H1 (cell line): ENCODE results near the gene IRF2BP2. TPM values are rescaled to one million over a fixed set of nuclear protein-coding genes. Genes with fewer than 3 reads are reported as not detected.

Source experiments
- CTCF ChIA-PET: fragments of 300-600 bp; sonication (Branson Sonifier 250); formaldehyde crosslinking; loops from one replicate; lab custom pipeline; 2021; ENCODE audit not compliant: partially characterized antibody; lab: Charles Lee
- POLR2A ChIA-PET: fragments of 300-600 bp; sonication (Branson Sonifier 250); formaldehyde crosslinking; loops from one replicate; lab custom pipeline; 2021; ENCODE audit warnings: inconsistent platforms; ENCODE audit not compliant: partially characterized antibody; lab: Charles Lee
- DNase-seq, 2 experiments: peaks; one replicate each; pipeline versions ENCODE4 v3.0.0 to v3.0.0-alpha.2; 2010 to 2022; ENCODE audit warnings: low spot score in 2 of 2, low read depth in 1 of 2, mixed read lengths in 1 of 2
- FAIRE-seq: peaks from 2 replicates; lab custom pipeline; 2011; peaks lifted over from hg19 to GRCh38; lab: Jason Lieb, UNC
- H2AFZ ChIP-seq: 2 replicates; pipeline ENCODE4 v1.8.1; 2012; ENCODE audit warnings: low read length, inconsistent platforms
- H2AK5ac ChIP-seq: 2 replicates; pipeline ENCODE4 v1.6.1; 2013; ENCODE audit warnings: low read depth, low read length
- H2BK120ac ChIP-seq: replicated peaks from 2 replicates; pipeline ENCODE3; 2013; ENCODE audit warnings: low read depth, low read length, inconsistent platforms
- H2BK12ac ChIP-seq: 2 replicates; pipeline ENCODE4 v1.6.1; 2013; ENCODE audit warnings: low read depth, low read length
- H2BK15ac ChIP-seq: 2 replicates; pipeline ENCODE4 v1.6.1; 2013; ENCODE audit warnings: low read length
- H2BK20ac ChIP-seq: 2 replicates; pipeline ENCODE4 v1.6.1; 2013; ENCODE audit warnings: low read length
- H2BK5ac ChIP-seq: 2 replicates; pipeline ENCODE4 v1.6.1; 2013; ENCODE audit warnings: low read depth, low read length
- H3K14ac ChIP-seq: 2 replicates; pipeline ENCODE4 v1.6.1; 2013; ENCODE audit warnings: inconsistent platforms; ENCODE audit not compliant: insufficient read length
- H3K18ac ChIP-seq: 2 replicates; pipeline ENCODE4 v1.6.1; 2013; ENCODE audit warnings: low read length; ENCODE audit errors: extremely low read depth
- H3K23ac ChIP-seq: 2 replicates; pipeline ENCODE4 v1.6.1; 2013; ENCODE audit warnings: inconsistent platforms; ENCODE audit not compliant: insufficient read length
- H3K23me2 ChIP-seq: 2 replicates; pipeline ENCODE4 v1.6.1; 2013; ENCODE audit warnings: low read depth, low read length
- H3K27ac ChIP-seq: 2 replicates; pipeline ENCODE4 v1.6.1; 2011; ENCODE audit warnings: low read depth, low read length, inconsistent platforms
- H3K27me3 ChIP-seq, 4 experiments: replicated peaks in 1 of 4; 1 replicate in 1 of 4; 2 replicates in 3 of 4; pipeline versions ENCODE4 v1.6.1 to v1.8.1; 2011 to 2013; ENCODE audit warnings: low read length in 3 of 4, mild to moderate bottlenecking in 3 of 4, inconsistent platforms in 2 of 4, mixed read lengths in 2 of 4, moderate library complexity in 1 of 4; ENCODE audit not compliant: control insufficient read depth in 3 of 4, insufficient read depth in 3 of 4; ENCODE audit errors: extremely low read depth in 1 of 4
- H3K36me3 ChIP-seq, 4 experiments: 2 replicates each; pipeline versions ENCODE4 v1.6.1 to v1.8.1; 2011 to 2013; ENCODE audit warnings: mild to moderate bottlenecking in 4 of 4, low read length in 3 of 4, moderate library complexity in 2 of 4, control low read depth in 1 of 4, inconsistent platforms in 1 of 4; ENCODE audit not compliant: insufficient read depth in 4 of 4, control insufficient read depth in 2 of 4
- H3K4ac ChIP-seq: replicated peaks from 2 replicates; pipeline ENCODE3; 2013; ENCODE audit warnings: low read length, low read depth, mixed read lengths, inconsistent platforms; ENCODE audit not compliant: insufficient read length
- H3K4me1 ChIP-seq, 4 experiments: replicated peaks in 1 of 4; 1 replicate in 1 of 4; 2 replicates in 3 of 4; pipeline versions ENCODE4 v1.6.1 to v1.8.1; 2011 to 2013; ENCODE audit warnings: low read length in 3 of 4, inconsistent platforms in 2 of 4, mixed read lengths in 1 of 4; ENCODE audit not compliant: insufficient read depth in 4 of 4, control insufficient read depth in 3 of 4
- H3K4me2 ChIP-seq, 2 experiments: 2 replicates each; pipeline versions ENCODE4 v1.6.1 to v1.8.1; 2011 to 2013; ENCODE audit warnings: low read depth in 2 of 2, low read length in 2 of 2, control low read depth in 1 of 2, inconsistent platforms in 1 of 2, mild to moderate bottlenecking in 1 of 2; ENCODE audit not compliant: insufficient read depth in 1 of 2
- H3K4me3 ChIP-seq, 4 experiments: fragments of 200-600, 300-600 bp in 1 of 4; sonication (generic), shearing (Covaris generic), sonication (Bioruptor Twin) in 1 of 4; 2 replicates each; pipeline versions ENCODE4 v1.5.1 to v1.8.1; 2011 to 2016; ENCODE audit warnings: low read length in 4 of 4, low read depth in 3 of 4, control low read depth in 2 of 4, inconsistent platforms in 2 of 4, mild to moderate bottlenecking in 2 of 4, mixed read lengths in 1 of 4, moderate library complexity in 1 of 4; ENCODE audit not compliant: insufficient read depth in 2 of 4; ENCODE audit errors: extremely low read depth in 1 of 4
- H3K56ac ChIP-seq: replicated peaks from 2 replicates; pipeline ENCODE3; 2013; ENCODE audit warnings: low read depth, mild to moderate bottlenecking, mixed read lengths, low read length, inconsistent platforms; ENCODE audit not compliant: insufficient read length
- H3K79me1 ChIP-seq: 2 replicates; pipeline ENCODE4 v1.6.1; 2013; ENCODE audit warnings: low read depth, low read length, control low read depth
- H3K79me2 ChIP-seq, 2 experiments: 2 replicates each; pipeline versions ENCODE4 v1.6.1 to v1.8.1; 2012 to 2013; ENCODE audit warnings: low read length in 2 of 2, mild to moderate bottlenecking in 2 of 2, inconsistent platforms in 1 of 2; ENCODE audit not compliant: insufficient read depth in 2 of 2, control insufficient read depth in 1 of 2
- H3K9ac ChIP-seq, 4 experiments: replicated peaks in 1 of 4; 1 replicate in 1 of 4; 2 replicates in 3 of 4; pipeline versions ENCODE4 v1.6.1 to v1.8.1; 2011 to 2013; ENCODE audit warnings: low read depth in 3 of 4, low read length in 3 of 4, control low read depth in 2 of 4, mild to moderate bottlenecking in 2 of 4, moderate library complexity in 2 of 4, inconsistent platforms in 1 of 4; ENCODE audit errors: extremely low read depth in 1 of 4
- H3K9me3 ChIP-seq, 2 experiments: 2 replicates each; pipeline versions ENCODE4 v1.6.1 to v1.8.1; 2012 to 2013; ENCODE audit warnings: mild to moderate bottlenecking in 2 of 2, moderate library complexity in 2 of 2, control low read depth in 1 of 2, inconsistent platforms in 1 of 2, low read depth in 1 of 2, low read length in 1 of 2, mixed read lengths in 1 of 2; ENCODE audit not compliant: insufficient read depth in 2 of 2
- H4K20me1 ChIP-seq, 2 experiments: replicated peaks in 1 of 2; 2 replicates each; pipeline versions ENCODE3 to v1.8.1; 2011 to 2013; ENCODE audit warnings: inconsistent platforms in 2 of 2, low read length in 2 of 2, mild to moderate bottlenecking in 1 of 2; ENCODE audit not compliant: insufficient read depth in 2 of 2, control insufficient read depth in 1 of 2
- H4K5ac ChIP-seq: 2 replicates; pipeline ENCODE4 v1.6.1; 2013; ENCODE audit warnings: low read length, low read depth, mixed read lengths, inconsistent platforms; ENCODE audit not compliant: insufficient read length
- H4K8ac ChIP-seq: 2 replicates; pipeline ENCODE4 v1.8.0; 2013; ENCODE audit warnings: mild to moderate bottlenecking, moderate library complexity, low read length, inconsistent platforms; ENCODE audit not compliant: insufficient read depth; ENCODE audit errors: extremely low read depth
- H4K91ac ChIP-seq: replicated peaks from 2 replicates; pipeline ENCODE3; 2013; ENCODE audit warnings: low read length, mixed read lengths, inconsistent platforms; ENCODE audit not compliant: insufficient read length
- SIRT6 ChIP-seq: IDR thresholded peaks from one replicate; pipeline ENCODE4 v1.7.1; 2012; ENCODE audit warnings: low read length, inconsistent platforms
- WGBS, 2 experiments: shearing (Covaris generic) in 1 of 2; methylation state at CpG; one replicate each; pipeline versions ENCODE4 v1.1.6 to v1.1.7; 2013 to 2015; ENCODE audit warnings: low lambda C conversion rate in 2 of 2, mixed read lengths in 2 of 2, inconsistent platforms in 1 of 2, low coverage in 1 of 2, missing lambda C conversion rate in 1 of 2; ENCODE audit not compliant: insufficient replicate concordance in 2 of 2, insufficient coverage in 1 of 2, insufficient read length in 1 of 2; ENCODE audit errors: extremely low coverage in 1 of 2, missing lambda C conversion rate in 1 of 2; 5-methylcytosine and 5-hydroxymethylcytosine counted together
- polyA plus RNA-seq, 7 experiments: library from polyadenylated mRNA; depleted of rRNA in 3 of 7; stranded (reverse) in 5 of 7; unstranded in 2 of 7; fragments of >200 nt in 5 of 7; fragments of 200-250 nt in 2 of 7; gene quantifications; 1 replicate in 5 of 7; 2 replicates in 1 of 7; 4 replicates in 1 of 7; pipeline versions ENCODE4 v1.2.1 to v1.2.3, GENCODE V29; 2011 to 2013; ENCODE audit warnings: missing spikeins in 2 of 7, mixed read lengths in 2 of 7
- total RNA-seq: library from RNA; stranded (reverse); fragmentation: NEBNext Ultra II Directional; extraction: Animal tissue kit (Norgen Biotek cat#: 25700); gene quantifications from 2 replicates; pipeline ENCODE4 v1.2.1, GENCODE V29; 2021

IRF2BP2 gene
- total and polyA plus RNA-seq, 2 of the 8 experiments (the other 6 are each of a cell fraction or from before 2014, with no cell fraction given), result 24.9 to 67.5 TPM

DNA sequence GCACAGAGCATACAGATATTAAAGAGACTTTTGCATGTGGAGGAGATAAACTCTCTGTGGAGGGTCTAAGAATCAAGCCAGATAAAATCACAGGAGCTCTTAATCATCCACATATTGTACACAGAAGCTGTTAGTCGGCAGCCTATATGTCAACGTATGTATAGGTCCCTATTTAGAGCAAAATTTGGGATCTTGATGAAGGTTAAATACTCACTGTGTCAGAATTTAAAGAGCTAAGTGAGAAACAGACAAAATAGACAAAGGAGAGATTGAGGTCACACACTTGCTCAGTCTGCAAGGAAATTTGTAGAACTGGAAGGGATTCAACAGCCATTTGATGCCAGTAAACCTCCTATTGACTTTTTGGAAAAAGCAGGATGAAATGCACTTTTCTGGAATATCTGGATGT is 4.1 kb upstream of the IRF2BP2 start:
- TF ChIP-seq SIRT6, result no peak
- Histone ChIP-seq H3K79me2 (peaks cover 0 to 2% of the 10 kb centered on the region in 2 experiments; a peak in 1 of 4 replicates), H3K4me1 (peaks cover 9 to 21% (median 20%) of the 10 kb centered on the region in 4 experiments), H2AK5ac (no peak overlapping the region), H3K18ac (no peak overlapping the region), H2BK20ac (no peak overlapping the region), H3K4me3 (no peak overlapping the region), H2BK15ac (no peak overlapping the region), H2BK120ac (no peak overlapping the region), H4K20me1 (no peaks in the 10 kb centered on the region), H3K4me2 (no peak overlapping the region), H3K4ac (no peak overlapping the region), H3K79me1 (no peaks in the 10 kb centered on the region), H3K36me3 (no peaks in the 10 kb centered on the region), H2AFZ (no peak overlapping the region), H2BK5ac (no peak overlapping the region), H4K5ac (no peak overlapping the region), H3K14ac (no peak overlapping the region), H4K8ac (no peak overlapping the region), H2BK12ac (no peak overlapping the region), H3K27me3 (no peaks in the 10 kb centered on the region), H3K23ac (no peak overlapping the region), H4K91ac (no peak overlapping the region), H3K23me2 (no peaks in the 10 kb centered on the region; the same call in 1 of the 2 replicates), H3K56ac (no peak overlapping the region), H3K9me3 (no peaks in the 10 kb centered on the region), H3K9ac (no peak overlapping the region), H3K27ac (no peak overlapping the region)
- ChIA-PET POLR2A (interaction anchor here (1.2 to 1.6 kb wide), 2 partner anchors 8 to 13 kb away, joined by 4 read pairs; no protein-coding TSS in a partner anchor), CTCF (interaction anchor here (1.3 to 2.0 kb wide), 4 partner anchors 114 to 479 kb away, joined by 3 to 11 read pairs (median 4); no protein-coding TSS in a partner anchor)
- WGBS, 2 experiments, result 90% methylated on average over 2 of the region's 2 CpGs; no CpG with 5 or more reads in 1 of the 2 experiments
- no peak for DNase-seq
- FAIRE-seq, result no peak
